UCSD-AML1 (cell line): ENCODE data around the gene KIAA0232.

ENCODE experiments used
- DNase-seq: peaks from one replicate; lab custom pipeline; 2025; ENCODE audit not compliant: unreplicated experiment; lab: John Stamatoyannopoulos, UW

KIAA0232 gene

GRCh38 chr4:6845027-6845426 is 62.5 kb downstream of the KIAA0232 start:
- no peak for DNase-seq

DNA sequence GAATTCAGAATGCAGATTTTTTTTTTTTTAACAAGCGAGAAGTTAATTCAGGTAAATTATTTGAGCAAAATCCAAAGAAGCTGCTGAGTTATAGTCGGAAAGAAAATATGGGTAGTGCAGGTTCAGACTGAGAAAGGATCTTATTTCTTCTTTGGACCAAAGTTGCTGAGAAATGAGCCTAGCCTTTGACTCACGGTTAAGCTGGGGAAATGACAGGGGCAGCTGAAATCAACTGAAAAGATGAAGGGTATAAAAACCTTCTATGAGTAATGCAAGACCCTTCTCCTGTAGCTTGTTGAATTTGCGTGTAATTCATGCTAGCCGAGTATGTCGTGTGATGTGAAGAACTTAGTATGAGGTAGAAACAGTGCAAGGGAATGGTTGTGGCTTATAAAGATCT is 63.0 kb downstream of the KIAA0232 start:
- no peak for DNase-seq

DNA sequence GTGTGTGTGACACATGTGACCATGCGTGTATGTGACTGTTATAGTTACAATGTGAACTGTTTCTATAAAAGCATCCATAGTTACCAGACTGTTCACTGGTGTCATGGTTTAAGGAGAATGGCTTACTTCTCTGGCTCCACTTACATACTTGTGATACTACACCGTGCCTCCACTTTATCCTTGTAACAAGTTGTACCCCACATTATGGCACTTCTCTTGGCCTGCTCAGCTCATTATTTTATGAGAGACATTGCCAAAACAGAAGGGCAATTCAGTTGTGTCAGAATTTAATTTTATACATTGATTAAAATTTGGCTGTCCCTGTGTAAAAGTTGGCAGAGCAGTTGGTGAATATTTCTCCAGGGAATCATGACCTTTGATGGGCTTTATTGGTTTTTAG is 64.7 kb downstream of the KIAA0232 start:
- no peak for DNase-seq

DNA sequence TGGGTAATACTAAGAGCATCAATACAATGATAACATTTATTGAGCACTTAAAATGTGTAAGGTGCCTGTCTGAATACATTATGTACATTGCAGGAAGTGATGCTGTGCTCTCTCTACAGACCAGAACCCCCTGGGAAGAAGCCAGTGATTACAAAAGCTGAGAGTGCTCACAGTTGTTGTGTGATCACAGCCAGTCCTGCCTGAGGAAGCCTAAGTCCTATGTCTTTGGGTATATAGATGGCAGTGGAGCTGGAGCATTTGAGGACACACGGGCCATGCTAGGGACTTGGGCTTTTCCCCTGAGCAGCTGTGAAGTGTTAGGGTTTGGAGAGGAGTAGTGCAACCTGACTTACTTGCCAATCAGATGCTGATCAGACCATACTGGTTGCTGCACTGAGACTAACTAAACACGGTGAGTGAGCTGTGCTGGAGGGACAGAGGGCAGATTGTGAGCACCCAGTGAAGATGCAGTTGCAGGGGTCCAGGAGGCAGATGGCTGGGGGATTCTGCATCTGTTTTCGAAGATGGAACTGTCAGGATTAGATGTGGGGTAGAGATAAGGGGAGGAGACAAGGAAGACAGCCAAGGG is 66.3 kb downstream of the KIAA0232 start:
- no peak for DNase-seq

GRCh38 chr4:6849691-6850090 is 67.2 kb downstream of the KIAA0232 start:
- DNase-seq, result no peak

DNA sequence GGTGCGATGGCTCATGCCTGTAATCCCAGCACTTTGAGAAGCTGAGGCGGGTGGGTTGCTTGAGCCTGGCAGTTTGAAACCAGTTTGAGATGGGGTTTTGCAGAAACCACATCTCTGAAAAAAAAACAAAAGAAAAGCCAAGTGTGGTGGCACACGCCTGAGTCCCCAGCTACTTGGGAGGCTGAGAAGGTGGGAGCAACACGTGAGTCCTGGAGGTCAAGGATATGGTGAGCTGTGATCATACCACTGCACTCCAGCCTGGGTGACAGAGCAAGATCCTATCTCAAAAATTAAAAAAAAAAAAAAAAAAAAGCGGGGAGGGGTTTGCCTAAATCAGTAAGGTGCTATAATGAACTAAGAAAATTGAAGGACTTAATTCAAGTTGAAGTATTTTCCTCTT is 68.9 kb downstream of the KIAA0232 start:
- DNase-seq, result no peak

DNA sequence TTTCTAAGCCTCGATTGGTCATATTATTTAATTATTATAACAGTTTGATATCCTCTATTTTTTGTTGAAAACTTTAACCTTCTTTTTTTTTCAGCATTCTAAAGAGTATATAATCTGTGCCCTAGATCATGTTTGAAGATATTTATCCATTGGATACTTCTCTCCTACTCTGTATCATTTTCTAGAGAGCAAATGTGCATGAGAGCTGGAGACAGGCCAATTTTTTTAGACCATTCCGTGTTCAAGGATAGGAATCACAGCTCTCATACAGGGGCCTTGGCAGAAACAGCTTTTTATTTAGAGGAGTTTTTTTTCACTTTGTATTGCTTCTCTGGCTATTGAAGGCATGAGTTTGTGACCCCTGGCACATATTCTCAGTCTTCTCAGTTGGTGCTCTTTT is 69.4 kb downstream of the KIAA0232 start:
- no peak for DNase-seq

- DNase-seq, result no peak
Measured at GRCh38 chr4:6852582-6852981, 70.1 kb downstream of the KIAA0232 start.

DNA sequence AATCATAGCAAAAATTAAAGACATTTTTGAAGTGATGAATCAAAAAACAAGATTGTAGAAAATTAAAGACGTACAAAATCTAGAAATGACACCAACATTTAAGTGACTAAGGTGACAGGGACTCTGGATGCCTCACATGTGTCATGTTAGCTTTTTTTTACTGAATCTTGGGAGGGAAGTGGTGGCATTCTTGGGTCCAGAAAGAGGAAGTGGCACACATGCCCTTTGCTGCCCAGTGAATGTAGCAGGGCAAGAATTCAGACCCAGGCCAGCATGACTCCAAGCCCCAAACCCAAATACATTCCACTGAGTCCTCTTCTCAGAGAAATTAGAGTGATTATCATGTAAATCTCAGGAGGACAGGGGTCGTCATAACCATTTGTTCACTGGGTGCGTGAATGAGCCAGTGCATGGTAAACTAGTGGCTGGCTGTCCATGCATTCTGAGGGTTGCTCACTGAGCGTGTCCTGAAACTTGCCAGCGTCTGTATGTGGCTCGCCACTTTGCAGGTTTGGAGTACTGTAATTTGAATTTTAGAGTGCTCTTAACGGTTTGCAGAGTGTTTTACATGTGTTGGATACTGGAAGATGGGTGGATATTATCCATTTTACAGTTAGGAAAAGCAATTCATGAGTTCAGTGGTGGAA is 71.7 kb downstream of the KIAA0232 start:
- no peak for DNase-seq

GRCh38 chr4:6855692-6856297 is 73.3 kb downstream of the KIAA0232 start:
- no peak for DNase-seq

- no peak for DNase-seq
Measured at GRCh38 chr4:6856391-6856790, 73.9 kb downstream of the KIAA0232 start.

DNA sequence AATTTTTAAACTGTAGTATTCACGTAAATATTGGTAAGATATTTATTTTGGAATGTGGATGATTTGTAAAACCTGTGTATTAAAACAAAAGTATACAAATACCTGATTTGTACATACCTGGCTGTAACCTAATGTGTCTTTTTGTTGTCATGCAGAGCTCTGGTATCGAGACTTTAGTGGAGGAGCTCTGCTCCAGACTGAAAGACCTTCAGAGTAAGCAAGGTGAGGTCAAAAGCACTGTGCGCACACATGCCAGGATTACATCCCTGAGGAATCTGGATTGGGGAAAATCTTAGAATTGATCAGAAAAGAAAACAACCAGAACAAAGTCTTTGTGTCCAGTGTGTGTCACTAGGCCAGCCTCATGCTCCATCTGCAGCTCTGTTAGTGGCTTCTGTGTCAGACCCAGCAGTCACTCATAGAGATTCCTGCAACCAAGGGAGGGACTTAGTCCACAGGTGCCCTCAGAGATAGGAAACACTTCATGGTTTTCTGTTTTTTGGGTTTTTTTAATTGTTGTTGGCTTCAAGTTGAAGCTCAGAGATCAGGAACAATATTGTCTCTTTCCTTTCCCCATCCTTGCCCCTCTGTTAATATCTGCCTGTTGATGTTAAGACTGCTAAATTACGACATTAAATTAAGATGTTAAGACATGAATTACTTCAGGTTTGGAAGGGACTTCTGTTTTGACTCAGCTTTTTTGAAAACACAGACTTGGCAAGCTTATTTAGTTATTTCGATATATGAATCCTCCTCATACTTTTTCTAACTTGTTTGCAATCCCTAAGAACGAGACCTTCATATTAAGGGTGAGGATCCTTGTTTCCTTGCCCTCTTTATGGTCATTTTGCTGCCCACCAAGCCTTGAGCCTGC is 74.7 kb downstream of the KIAA0232 start:
- DNase-seq, result no peak

DNA sequence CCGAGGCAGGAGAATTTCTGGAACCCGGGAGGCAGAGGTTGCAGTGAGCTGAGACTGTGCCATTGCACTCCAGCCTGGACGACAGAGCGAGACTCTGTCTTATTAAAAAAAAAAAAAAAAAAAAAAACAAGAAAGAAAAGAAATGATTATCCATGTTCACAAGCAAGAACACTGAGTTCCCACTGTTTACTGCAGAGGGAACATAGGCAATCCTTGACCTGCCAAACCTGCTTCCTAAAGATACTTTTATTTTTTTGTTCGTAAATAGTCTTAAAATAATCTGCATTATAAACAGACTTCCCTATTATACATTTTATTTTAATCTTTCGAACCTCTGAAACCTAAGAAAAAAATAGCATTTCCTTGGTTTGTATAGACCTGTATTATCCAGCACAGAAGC is 76.5 kb downstream of the KIAA0232 start:
- DNase-seq, result no peak

DNA sequence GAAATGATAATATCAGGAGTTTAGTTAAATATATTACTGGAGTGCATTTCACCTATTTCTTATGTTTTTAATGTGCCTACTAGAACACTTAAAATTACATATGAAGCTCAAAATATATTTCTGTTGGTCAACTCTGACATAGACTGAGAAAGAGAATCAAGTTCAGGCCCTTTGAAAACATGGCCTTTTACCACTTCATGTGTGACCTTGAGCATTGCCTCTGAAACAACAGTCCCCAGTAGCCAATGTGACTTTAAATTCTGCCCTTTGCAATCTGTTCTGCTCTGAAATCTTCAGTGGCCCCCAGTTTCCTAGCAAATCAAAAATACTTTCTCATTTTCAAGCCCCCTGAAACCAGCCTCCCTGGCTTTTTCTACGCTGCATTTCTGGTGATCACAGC is 77.0 kb downstream of the KIAA0232 start:
- DNase-seq, result no peak

DNA sequence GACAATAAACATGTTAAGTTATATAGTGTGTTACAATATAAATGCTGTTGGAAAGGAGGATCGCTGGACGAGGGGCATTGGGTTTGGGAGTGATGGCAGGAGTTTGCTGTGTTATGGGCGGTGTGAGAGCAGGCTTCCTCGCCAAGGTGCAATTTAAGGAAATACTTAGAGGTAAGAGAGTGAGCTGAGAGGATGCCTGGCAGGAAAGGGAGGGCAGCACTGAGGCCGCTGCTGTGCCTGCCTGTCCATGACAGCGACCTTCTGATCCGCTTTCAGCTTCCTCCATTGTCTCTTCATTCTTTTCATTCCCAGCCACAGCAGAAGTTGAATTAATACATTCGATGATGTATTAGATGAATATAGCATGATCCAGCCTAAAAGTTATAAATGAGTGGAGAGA is 85.9 kb downstream of the KIAA0232 start:
- DNase-seq, result peak; percentile 35

GRCh38 chr4:6869944-6870343 is 87.4 kb downstream of the KIAA0232 start:
- no peak for DNase-seq

DNA sequence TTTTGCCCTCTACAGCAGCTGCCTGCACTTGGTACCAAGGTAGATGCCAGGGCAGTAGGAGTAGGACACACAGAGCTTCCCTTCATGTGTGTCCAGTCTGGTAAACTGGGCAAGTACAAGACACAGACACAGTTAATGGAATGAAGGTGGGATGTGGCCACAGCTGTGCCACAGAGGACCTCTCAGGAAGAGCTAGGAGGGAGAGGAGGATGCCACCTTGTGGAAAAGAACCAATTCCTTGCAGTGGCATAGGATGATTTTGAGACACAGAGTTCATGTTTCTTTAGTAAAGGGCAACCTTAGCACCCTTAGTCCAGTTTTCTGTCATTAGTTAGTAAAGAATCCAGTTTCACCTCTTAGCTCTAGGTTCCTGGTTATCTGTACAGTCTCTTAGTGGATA is 90.8 kb downstream of the KIAA0232 start:
- no peak for DNase-seq

DNA sequence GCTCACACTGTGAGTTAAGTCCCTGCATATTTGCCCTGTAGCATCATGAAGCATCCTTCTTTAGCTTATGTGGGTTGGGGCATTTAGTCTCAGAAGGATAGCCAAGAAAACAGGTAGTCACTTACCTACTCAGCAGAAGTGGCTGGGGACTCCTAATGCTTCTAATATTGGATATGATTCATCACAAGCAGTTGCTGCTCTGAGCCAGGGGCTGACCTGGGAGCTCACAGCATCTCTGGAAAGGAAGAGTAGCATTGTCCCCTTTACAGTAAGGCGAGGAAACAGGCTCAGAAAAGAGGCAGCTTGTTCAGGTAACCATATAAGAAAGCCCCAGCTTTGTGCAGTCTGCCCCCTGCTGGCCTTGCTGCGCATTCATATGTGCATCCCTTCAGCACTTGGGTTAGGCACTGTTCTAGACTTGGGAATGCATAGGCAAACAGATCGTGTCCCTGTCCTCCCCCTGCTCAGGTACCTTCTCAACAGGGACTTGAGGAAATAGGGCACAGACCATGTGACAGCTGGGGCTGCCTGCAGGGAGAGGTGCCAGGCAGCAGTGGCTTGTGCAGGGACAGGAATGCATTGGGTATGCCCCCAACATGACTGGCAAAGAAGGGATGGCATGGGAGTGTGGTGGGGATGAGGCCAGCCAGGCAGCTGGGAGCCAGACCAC is 91.4 kb downstream of the KIAA0232 start:
- peak; percentile 70 for DNase-seq

DNA sequence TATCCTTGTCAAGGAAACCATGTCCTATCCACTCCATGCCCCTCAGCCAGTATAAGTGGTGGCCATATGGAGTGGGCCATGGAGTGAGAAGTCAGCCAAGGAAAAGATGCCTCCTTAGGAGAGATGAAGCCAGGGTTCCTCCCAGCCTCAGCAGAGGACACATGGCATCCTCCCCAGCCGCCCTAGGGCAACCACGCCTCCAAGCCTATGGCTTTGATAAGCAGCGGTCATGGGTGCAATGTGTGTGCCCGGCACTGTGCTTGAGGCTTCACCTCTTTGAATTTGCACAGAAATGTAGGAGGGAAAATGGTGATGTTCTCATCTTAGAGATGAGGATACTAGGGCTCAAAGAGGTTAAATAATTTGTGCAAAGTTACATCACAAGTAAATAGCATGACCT is 92.5 kb downstream of the KIAA0232 start:
- no peak for DNase-seq

GRCh38 chr4:6875431-6875831 is 92.9 kb downstream of the KIAA0232 start:
- peak; percentile 77 for DNase-seq

GRCh38 chr4:6876440-6876839 is 93.9 kb downstream of the KIAA0232 start:
- no peak for DNase-seq
